ENCODE measurements around the gene SAMM50. TPM values are rescaled to one million over a fixed set of nuclear protein-coding genes. Genes with fewer than 3 reads are reported as not detected.

The SAMM50 gene
- total RNA-seq, 2 donors from 2014 or later, result 54.4 to 56.0 TPM

- WGBS, 2 experiments (ENCODE audit: insufficient coverage in 1 of 2, insufficient read length in 1 of 2), result 95 to 98% methylated on average over 8 to 10 of the region's 12 CpGs
- peaks cover 44% of the 10 kb centered on the region for H3K36me3 ChIP-seq (ENCODE audit: control insufficient read depth, insufficient read depth, low read length)
- H3K9me3 Mint-ChIP-seq, result no peaks in the 10 kb centered on the region
Measured at GRCh38 chr22:43948836-43949406, 6.3 kb upstream of the SAMM50 start.

GRCh38 chr22:43951391-43951790, 3.9 kb upstream of the SAMM50 start:
- Mint-ChIP-seq H3K4me3 (no peak overlapping the region), H3K27me3 (ENCODE audit: insufficient read depth) (no peaks in the 10 kb centered on the region), H3K36me3 (ENCODE audit: low read depth) (peaks cover 30% of the 10 kb centered on the region), H3K9me3 (no peaks in the 10 kb centered on the region), H3K4me1 (peaks cover 19% of the 10 kb centered on the region), H3K27ac (no peak overlapping the region)
- peaks cover 20% of the 10 kb centered on the region for H3K36me3 ChIP-seq (ENCODE audit: control insufficient read depth, insufficient read depth, low read length)
- no peak overlapping the region for H3K9ac ChIP-seq (ENCODE audit: extremely low read depth, low read length, poor library complexity, severe bottlenecking)
- no peaks in the 10 kb centered on the region for H3K9me3 ChIP-seq (ENCODE audit: control insufficient read depth, low read length)
- TF ChIP-seq CTCF (conservative IDR thresholded peaks at IDR 0.05), result no peak
- no peak for DNase-seq
- H3K27ac ChIP-seq (ENCODE audit: low read depth, low read length), result peak overlapping the region; percentile 53
- no peak overlapping the region for H3K4me3 ChIP-seq (ENCODE audit: low read length)
- WGBS, 2 experiments (ENCODE audit: insufficient coverage in 1 of 2, insufficient read length in 1 of 2), result 93 to 96% methylated on average over 3 to 5 of the region's 5 CpGs
- no peaks in the 10 kb centered on the region for H3K27me3 ChIP-seq (ENCODE audit: control insufficient read depth, insufficient read depth, low read length, poor library complexity, severe bottlenecking)
- no peaks in the 10 kb centered on the region for H3K4me1 ChIP-seq (ENCODE audit: control insufficient read depth, insufficient read depth, low read length)

More at GRCh38 chr22:43948836-43949406, 6.3 kb upstream of the SAMM50 start:
- Mint-ChIP-seq H3K27ac (no peak overlapping the region), H3K27me3 (ENCODE audit: insufficient read depth) (no peaks in the 10 kb centered on the region), H3K36me3 (ENCODE audit: low read depth) (peaks cover 53% of the 10 kb centered on the region), H3K4me3 (no peak overlapping the region), H3K4me1 (peaks cover 6% of the 10 kb centered on the region)
- H3K4me1 ChIP-seq (ENCODE audit: control insufficient read depth, insufficient read depth, low read length), result no peaks in the 10 kb centered on the region
- H3K9me3 ChIP-seq (ENCODE audit: control insufficient read depth, low read length), result no peaks in the 10 kb centered on the region
- H3K27me3 ChIP-seq (ENCODE audit: control insufficient read depth, insufficient read depth, low read length, poor library complexity, severe bottlenecking), result no peaks in the 10 kb centered on the region
- no peak overlapping the region for H3K9ac ChIP-seq (ENCODE audit: extremely low read depth, low read length, poor library complexity, severe bottlenecking)
- H3K27ac ChIP-seq (ENCODE audit: low read depth, low read length), result no peak overlapping the region
- H3K4me3 ChIP-seq (ENCODE audit: low read length), result no peak overlapping the region
- TF ChIP-seq CTCF (conservative IDR thresholded peaks at IDR 0.05), result no peak
- DNase-seq, result no peak

- H3K27me3 Mint-ChIP-seq (ENCODE audit: insufficient read depth), result no peaks in the 10 kb centered on the region
- peak; percentile 67 for DNase-seq
- H3K4me1 Mint-ChIP-seq, result peaks cover 25% of the 10 kb centered on the region
- H3K9me3 Mint-ChIP-seq, result no peaks in the 10 kb centered on the region
- peaks cover 24% of the 10 kb centered on the region for H3K36me3 Mint-ChIP-seq (ENCODE audit: low read depth)
- H3K36me3 ChIP-seq (ENCODE audit: control insufficient read depth, insufficient read depth, low read length), result peaks cover 14% of the 10 kb centered on the region
- no peak overlapping the region for H3K4me3 Mint-ChIP-seq
- no peak overlapping the region for H3K9ac ChIP-seq (ENCODE audit: extremely low read depth, low read length, poor library complexity, severe bottlenecking)
- no peaks in the 10 kb centered on the region for H3K4me1 ChIP-seq (ENCODE audit: control insufficient read depth, insufficient read depth, low read length)
- no peak for TF ChIP-seq CTCF (conservative IDR thresholded peaks at IDR 0.05)
- H3K4me3 ChIP-seq (ENCODE audit: low read length), result no peak overlapping the region
- H3K27me3 ChIP-seq (ENCODE audit: control insufficient read depth, insufficient read depth, low read length, poor library complexity, severe bottlenecking), result no peaks in the 10 kb centered on the region
- no peak overlapping the region for H3K27ac Mint-ChIP-seq
- 61 to 63% methylated on average over 5 to 7 of the region's 7 CpGs for WGBS, 2 experiments (ENCODE audit: insufficient coverage in 1 of 2, insufficient read length in 1 of 2)
- H3K27ac ChIP-seq (ENCODE audit: low read depth, low read length), result no peak overlapping the region
- H3K9me3 ChIP-seq (ENCODE audit: control insufficient read depth, low read length), result no peaks in the 10 kb centered on the region
Measured at GRCh38 chr22:43951966-43952365, 3.3 kb upstream of the SAMM50 start.
